ENCODE results near the gene DUSP28. TPM values are rescaled to one million over a fixed set of nuclear protein-coding genes. Genes with fewer than 3 reads are reported as not detected.

Gene DUSP28
- total RNA-seq, 1 donor from 2014 or later = 72.3 TPM

GRCh38 chr2:240539906-240540305 is 20.3 kb upstream of the DUSP28 start:
- Histone ChIP-seq H3K27me3 (no peaks in the 10 kb centered on the region), H3K36me3 (peaks cover 12 to 18% of the 10 kb centered on the region in 2 donors), H3K4me1 (no peaks in the 10 kb centered on the region), H3K9me3 (no peaks in the 10 kb centered on the region), H3K4me3 (no peak overlapping the region), H3K27ac (no peak overlapping the region)
- intact Hi-C loops (cut with DNase I) = no loop called here
- peak in 1 of 2 donors; percentile 7 for DNase-seq (ENCODE audit: low spot score in 2 of 2)
- TF ChIP-seq CTCF (IDR thresholded peaks at IDR 0.05) = no peak

- H3K4me3 ChIP-seq = no peak overlapping the region
- no peaks in the 10 kb centered on the region for H3K27me3 ChIP-seq
- no peak overlapping the region for H3K27ac ChIP-seq
- H3K36me3 ChIP-seq = peaks cover 3 to 23% of the 10 kb centered on the region in 2 donors
- intact Hi-C loops (cut with DNase I) = no loop called here
- TF ChIP-seq CTCF (IDR thresholded peaks at IDR 0.05) = no peak
- H3K4me1 ChIP-seq = no peaks in the 10 kb centered on the region
- no peak for DNase-seq (ENCODE audit: low spot score in 2 of 2)
- no peaks in the 10 kb centered on the region for H3K9me3 ChIP-seq
Measured at GRCh38 chr2:240551288-240551687, 8.9 kb upstream of the DUSP28 start.

GRCh38 chr2:240551811-240552210 is 8.3 kb upstream of the DUSP28 start:
- Histone ChIP-seq H3K27me3 (no peaks in the 10 kb centered on the region), H3K36me3 (peaks cover 3 to 23% of the 10 kb centered on the region in 2 donors), H3K27ac (no peak overlapping the region), H3K4me3 (no peak overlapping the region), H3K9me3 (no peaks in the 10 kb centered on the region), H3K4me1 (no peaks in the 10 kb centered on the region)
- intact Hi-C loops (cut with DNase I) = no loop called here
- no peak for DNase-seq (ENCODE audit: low spot score in 2 of 2)
- TF ChIP-seq CTCF (IDR thresholded peaks at IDR 0.05) = no peak

GRCh38 chr2:240553956-240554480 is 6.1 kb upstream of the DUSP28 start:
- peaks cover 3 to 23% of the 10 kb centered on the region in 2 donors for H3K36me3 ChIP-seq
- H3K27ac ChIP-seq = no peak overlapping the region
- DNase-seq (ENCODE audit: low spot score in 2 of 2) = no peak
- H3K4me3 ChIP-seq = no peak overlapping the region
- H3K27me3 ChIP-seq = no peaks in the 10 kb centered on the region
- peaks cover 7 to 15% of the 10 kb centered on the region in 2 donors for H3K4me1 ChIP-seq
- TF ChIP-seq CTCF (IDR thresholded peaks at IDR 0.05) = no peak
- intact Hi-C loops (cut with DNase I) = no loop called here
- H3K9me3 ChIP-seq = no peaks in the 10 kb centered on the region

- Histone ChIP-seq H3K4me1 (peaks cover 13 to 22% of the 10 kb centered on the region in 2 donors), H3K27me3 (no peaks in the 10 kb centered on the region), H3K9me3 (no peaks in the 10 kb centered on the region), H3K4me3 (no peak overlapping the region), H3K36me3 (peaks cover 3 to 23% of the 10 kb centered on the region in 2 donors), H3K27ac (no peak overlapping the region)
- DNase-seq (ENCODE audit: low spot score in 2 of 2) = no peak
- intact Hi-C loops (cut with DNase I) = no loop called here
- TF ChIP-seq CTCF (IDR thresholded peaks at IDR 0.05) = no peak
Measured at GRCh38 chr2:240554767-240555493, 5.2 kb upstream of the DUSP28 start.
